K562 (cell line): ENCODE data around the gene ANKS1B. TPM values are rescaled to one million over a fixed set of nuclear protein-coding genes. Genes with fewer than 3 reads are reported as not detected.
"Not testable (repeated sequence)": the region's sequence is repeated elsewhere in the genome, so short reads cannot be mapped to it uniquely, and the experiment has no call there.

Experiments used
- ATAC-seq: fragments of 200-7000 bp; cut with Tn5 transposase; 3 replicates; pipeline ENCODE4 v1.9.1; 2020; ENCODE audit warnings: moderate library complexity
- BruUV-seq: library from RNA; stranded (reverse); fragments of 400-500 nt; replicated peaks from 2 replicates; lab custom pipeline; 2021; lab: Mats Ljungman, UMichigan
- CTCF ChIA-PET: fragments of 300-600 bp; formaldehyde crosslinking; extraction: SDS; loops from one replicate; lab custom pipeline; 2021; ENCODE audit warnings: low intra/inter-chr PET ratio; lab: Yijun Ruan, JAX
- POLR2A ChIA-PET: fragments of 300-600, 350-650 bp; sonication (Branson Sonifier 250); formaldehyde crosslinking; extraction: SDS; loops from one replicate; lab custom pipeline; 2021; ENCODE audit warnings: antibody characterized with exemption, inconsistent platforms; lab: Yijun Ruan, JAX
- DNase-seq, 4 experiments: peaks; one replicate each; pipeline versions ENCODE4 v3.0.0 to v3.0.0-alpha.2; 2011 to 2018; ENCODE audit warnings: low spot score in 3 of 4, mixed read lengths in 3 of 4; ENCODE audit errors: extremely low read depth in 1 of 4
- FAIRE-seq: peaks from 2 replicates; lab custom pipeline; 2011; peaks lifted over from hg19 to GRCh38; lab: Jason Lieb, UNC
- H2AFZ ChIP-seq: 2 replicates; pipeline ENCODE4 v1.6.0; 2011; ENCODE audit warnings: low read depth, low read length, control low read depth, inconsistent platforms
- H3K27ac ChIP-seq: fragments of 200-600 bp; 3 replicates; pipeline ENCODE4 v1.8.0; 2011; ENCODE audit warnings: low read depth, mild to moderate bottlenecking, control low read depth, inconsistent platforms, low read length, moderate library complexity, mixed read lengths; ENCODE audit errors: extremely low read depth
- H3K27me3 ChIP-seq, 2 experiments: fragments of 300-600 bp in 1 of 2; 2 replicates in 1 of 2; 3 replicates in 1 of 2; pipeline versions ENCODE4 v1.6.0 to v1.8.0; 2011; ENCODE audit warnings: inconsistent platforms in 2 of 2, low read length in 2 of 2, mild to moderate bottlenecking in 1 of 2, mixed read lengths in 1 of 2, moderate library complexity in 1 of 2; ENCODE audit not compliant: control insufficient read depth in 2 of 2, insufficient read depth in 2 of 2
- H3K36me3 ChIP-seq: fragments of 300-600 bp; 3 replicates; pipeline ENCODE4 v1.8.0; 2011; ENCODE audit warnings: mild to moderate bottlenecking, low read length, inconsistent platforms; ENCODE audit not compliant: control insufficient read depth, insufficient read depth
- H3K4me1 ChIP-seq, 2 experiments: fragments of 200-600 bp in 1 of 2; replicated peaks in 1 of 2; 2 replicates in 1 of 2; 3 replicates in 1 of 2; pipeline versions ENCODE4 v1.5.1 to v1.8.0; 2011; ENCODE audit warnings: inconsistent platforms in 2 of 2, low read length in 2 of 2, mild to moderate bottlenecking in 1 of 2, mixed read lengths in 1 of 2, moderate library complexity in 1 of 2; ENCODE audit not compliant: control insufficient read depth in 2 of 2, insufficient read depth in 2 of 2
- H3K4me2 ChIP-seq: 2 replicates; pipeline ENCODE4 v1.6.1; 2011; ENCODE audit warnings: low read length, control low read depth, inconsistent platforms, mixed read lengths; ENCODE audit not compliant: insufficient read depth
- H3K4me3 ChIP-seq: fragments of 200-600 bp; sonication (generic), shearing (Covaris generic); 2 replicates; pipeline ENCODE4 v1.5.1; 2016; ENCODE audit warnings: control low read depth, inconsistent platforms
- H3K79me2 ChIP-seq: fragments of 200-600 bp; 3 replicates; pipeline ENCODE4 v1.8.0; 2011; ENCODE audit warnings: low read length, inconsistent platforms; ENCODE audit not compliant: control insufficient read depth, insufficient read depth
- H3K9ac ChIP-seq, 2 experiments: 2 replicates each; pipeline versions ENCODE4 v1.6.0 to v1.6.1; 2011; ENCODE audit warnings: low read depth in 2 of 2, low read length in 2 of 2, control low read depth in 1 of 2, inconsistent platforms in 1 of 2, mild to moderate bottlenecking in 1 of 2, mixed read lengths in 1 of 2; ENCODE audit not compliant: insufficient read depth in 1 of 2
- H3K9me1 ChIP-seq: one replicate; pipeline ENCODE4 v1.6.0; 2011; ENCODE audit warnings: inconsistent platforms, mild to moderate bottlenecking, low read length, moderate library complexity; ENCODE audit not compliant: control insufficient read depth, insufficient read depth
- H3K9me3 ChIP-seq: replicated peaks from 2 replicates; pipeline ENCODE4 v1.5.1; 2011; ENCODE audit warnings: low read depth, low read length, inconsistent platforms; ENCODE audit not compliant: control insufficient read depth, insufficient read depth
- H4K20me1 ChIP-seq: replicated peaks from 2 replicates; pipeline ENCODE4 v1.6.1; 2011; ENCODE audit warnings: low read length, inconsistent platforms, mixed read lengths; ENCODE audit not compliant: control insufficient read depth, insufficient read depth
- NFATC3 ChIP-seq: fragments of 450-650 bp; IDR thresholded peaks from 2 replicates; pipeline ENCODE4 v1.6.1; 2017; ENCODE audit warnings: mild to moderate bottlenecking
- RBM22 ChIP-seq: fragments of 200-400 bp; formaldehyde crosslinking; IDR thresholded peaks from 2 replicates; pipeline ENCODE4 v1.6.1; 2018; ENCODE audit warnings: low read length, low read depth; ENCODE audit not compliant: poor library complexity, severe bottlenecking
- ZNF140 ChIP-seq: fragments of 250-450 bp; sonication (Bioruptor Pico); IDR thresholded peaks from 2 replicates; pipeline ENCODE4 v1.8.0; 2021; ENCODE audit warnings: moderate library complexity, mild to moderate bottlenecking, inconsistent platforms
- WGBS: fragments of 100-300 bp; shearing (Covaris generic); methylation state at CpG from one replicate; pipeline ENCODE4 v1.1.6; 2016; ENCODE audit warnings: low coverage, mixed read lengths; ENCODE audit not compliant: insufficient coverage; ENCODE audit errors: missing lambda C conversion rate; 5-methylcytosine and 5-hydroxymethylcytosine counted together
- in situ Hi-C: fragments of 300-500 bp; cut with MboI; formaldehyde crosslinking; loops from 4 replicates; pipeline ENCODE4 v1.15.0; 2018; ENCODE audit warnings: inconsistent platforms, mixed read lengths
- intact Hi-C: fragments of 100-400 bp; cut with micrococcal nuclease; formaldehyde crosslinking; loops from 2 replicates; pipeline ENCODE4 v1.14.2; 2022
- polyA plus RNA-seq, 8 experiments: library from polyadenylated mRNA; depleted of rRNA in 4 of 8; stranded (reverse) in 5 of 8; unstranded in 3 of 8; fragments of >200 nt; fragmentation: Nextera tagmentation in 2 of 8; fragmentation: Illumina TruSeq in 1 of 8; extraction: Ambion mirVana in 2 of 8; extraction: Trizol in 1 of 8; gene quantifications; 2 replicates each; pipeline versions ENCODE4 v1.2.1 to v1.2.3, GENCODE V29; 2011 to 2014; ENCODE audit warnings: inconsistent platforms in 1 of 8, missing spikeins in 1 of 8
- total RNA-seq, 7 experiments: library from RNA; depleted of rRNA in 6 of 7; stranded (reverse); fragments of >200 nt in 6 of 7; fragmentation: Illumina TruSeq in 2 of 7; extraction: Trizol in 2 of 7; gene quantifications; 2 replicates each; pipeline versions ENCODE4 v1.2.1 to v1.2.3, GENCODE V29; 2011 to 2021; ENCODE audit warnings: low replicate concordance in 1 of 7
- TF ChIP-seq, protein P1 (sequence below): fragments of 250-450 bp; sonication (Bioruptor Pico); IDR thresholded peaks from 2 replicates; pipeline ENCODE4 v1.8.0; 2021; ENCODE audit warnings: borderline replicate concordance, mild to moderate bottlenecking, moderate library complexity; ENCODE audit not compliant: poor library complexity, severe bottlenecking

The ANKS1B gene
- total and polyA plus RNA-seq, 9 of the 15 experiments (the other 6 are each of a cell fraction or from before 2014, with no cell fraction given), result 0.04 to 0.47 (median 0.28) TPM; not detected in 4

- H3K9ac ChIP-seq, H3K36me3 ChIP-seq, CTCF ChIA-PET, ATAC-seq, H3K9me3 ChIP-seq, H3K4me3 ChIP-seq, H3K9me1 ChIP-seq, H2AFZ ChIP-seq, intact Hi-C loops, H3K79me2 ChIP-seq, BruUV-seq, in situ Hi-C loops, H3K27ac ChIP-seq, FAIRE-seq, H3K4me2 ChIP-seq, H4K20me1 ChIP-seq, H3K27me3 ChIP-seq, DNase-seq, POLR2A ChIA-PET, H3K4me1 ChIP-seq: not testable (repeated sequence)
- 1% methylated on average over 7 of the region's 7 CpGs for WGBS
Measured at GRCh38 chr12:99237907-99238538, 746.7 kb downstream of the ANKS1B start.

- POLR2A ChIA-PET, result no interaction called here
- FAIRE-seq, result no peak
- no peaks in the 10 kb centered on the region for H3K79me2 ChIP-seq
Measured at GRCh38 chr12:99235381-99235780, 749.4 kb downstream of the ANKS1B start.

More at GRCh38 chr12:99235381-99235780, 749.4 kb downstream of the ANKS1B start:
- Histone ChIP-seq H4K20me1 (no peaks in the 10 kb centered on the region), H3K4me2 (no peak overlapping the region), H3K9me3 (no peaks in the 10 kb centered on the region), H3K27me3 (no peaks in the 10 kb centered on the region), H3K4me1 (no peaks in the 10 kb centered on the region), H3K4me3 (no peak overlapping the region), H3K9me1 (no peaks in the 10 kb centered on the region), H2AFZ (no peak overlapping the region), H3K27ac (no peak overlapping the region), H3K9ac (no peak overlapping the region), H3K36me3 (no peaks in the 10 kb centered on the region)
- CTCF ChIA-PET, result no interaction called here
- 0% methylated on average over 3 of the region's 3 CpGs for WGBS
- in situ Hi-C loops, result no loop called here
- intact Hi-C loops, result no loop called here
- DNase-seq (no peak), ATAC-seq (no peak)
- no TSS peak for BruUV-seq
- TF ChIP-seq RBM22, result no peak
- no peak for TF ChIP-seq NFATC3
- TF ChIP-seq ZNF140, result no peak
- TF ChIP-seq, protein P1, sequence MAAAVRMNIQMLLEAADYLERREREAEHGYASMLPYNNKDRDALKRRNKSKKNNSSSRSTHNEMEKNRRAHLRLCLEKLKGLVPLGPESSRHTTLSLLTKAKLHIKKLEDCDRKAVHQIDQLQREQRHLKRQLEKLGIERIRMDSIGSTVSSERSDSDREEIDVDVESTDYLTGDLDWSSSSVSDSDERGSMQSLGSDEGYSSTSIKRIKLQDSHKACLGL (CRISPR knock-in tag), result no peak
